Bladder microvascular endothelial cell (primary cell): ENCODE data around the gene KLHDC4. TPM values are rescaled to one million over a fixed set of nuclear protein-coding genes. Genes with fewer than 3 reads are reported as not detected.

Source experiments
- total RNA-seq: library from RNA; depleted of rRNA; stranded (reverse); fragments of >200 nt; gene quantifications from 2 replicates; pipeline ENCODE4 v1.2.3, GENCODE V29; 2014

The KLHDC4 gene
- 21.0 and 41.9 TPM in 2 replicates for total RNA-seq

DNA sequence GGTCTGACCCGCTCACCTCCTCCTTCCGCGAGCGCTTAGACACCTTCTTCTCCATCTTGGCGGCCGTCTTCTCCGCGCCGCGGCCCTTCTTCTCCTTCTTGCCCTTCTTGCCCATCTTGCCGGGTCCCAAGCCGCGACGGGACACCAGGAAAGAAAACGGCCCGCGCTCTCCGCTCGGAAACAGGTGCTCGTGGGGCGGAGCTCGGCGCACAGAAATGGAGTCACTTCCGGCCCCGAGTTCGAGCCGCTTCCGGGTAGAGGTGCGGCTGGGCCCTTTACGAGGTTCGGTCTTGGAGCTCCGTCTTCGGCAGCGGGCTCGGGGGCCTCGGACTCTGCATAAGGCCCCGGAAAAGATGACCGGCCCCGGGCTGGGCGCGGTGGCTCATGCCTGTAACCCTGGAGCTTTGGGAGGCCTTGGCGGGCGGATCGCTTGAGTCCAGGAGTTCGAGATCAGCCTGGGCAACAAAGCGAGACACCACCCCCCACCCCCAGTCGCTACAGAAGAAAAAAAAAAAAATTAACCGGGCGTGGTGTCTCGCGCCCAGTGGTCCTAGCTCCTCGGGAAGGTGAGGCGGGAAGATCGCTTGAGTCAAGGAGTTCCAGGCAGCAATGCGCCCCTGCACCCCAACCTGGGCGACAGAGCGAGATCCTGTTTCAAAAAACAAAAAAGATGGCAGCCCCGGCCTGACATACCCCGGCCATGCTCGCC, at the start of gene KLHDC4:
Gene KLHDC4 (minus strand): TSS at position 211 of the 709 bp plus-strand sequence. CDS start 96 bp downstream, at position 115.

Other genes starting within 250 kb of the KLHDC4 start
- under 0.01 and 0.44 TPM in 2 replicates for gene JPH3, start 163.5 kb downstream of the KLHDC4 start, total RNA-seq
- gene SLC7A5, start 103.5 kb upstream of the KLHDC4 start, total RNA-seq = 2.3 and 15.9 TPM in 2 replicates
- gene CA5A, start 170.5 kb upstream of the KLHDC4 start, total RNA-seq = not detected in 2 replicates
- gene BANP, start 185.4 kb upstream of the KLHDC4 start, total RNA-seq = 16.5 and 36.1 TPM in 2 replicates